ENCODE data around the gene FLOT1. TPM values are rescaled to one million over a fixed set of nuclear protein-coding genes. Genes with fewer than 3 reads are reported as not detected.

Gene FLOT1
- total and polyA plus RNA-seq, 2 of the 4 experiments (the other 2 are of a cell fraction) = 96.2 to 162 TPM

GRCh38 chr6:30768634-30769087 lies 26.2 kb upstream of the FLOT1 start:
- no peaks in the 10 kb centered on the region for H3K9me3 ChIP-seq (ENCODE audit: control insufficient read depth, insufficient read depth, low read length)
- H2AK9ac ChIP-seq (replicated peaks; ENCODE audit: low read depth, low read length, poor library complexity) = peak overlapping the region; percentile 97
- ATAC-seq (ENCODE audit: low read depth) (no peak), DNase-seq (no peak)
- dilution Hi-C loops (cut with HindIII; ENCODE audit: low sequenced_read_pairs, unreplicated experiment) (no loop called here), intact Hi-C loops (cut with micrococcal nuclease) (loop anchor here (2.0 kb wide), 1 partner anchor 16 kb away; no protein-coding TSS in a partner anchor), in situ Hi-C loops (cut with MboI; ENCODE audit: low sequenced_read_pairs) (no loop called here)
- peak overlapping the region; percentile 81 for H3K18ac ChIP-seq (ENCODE audit: low read depth, low read length)
- H3K9me1 ChIP-seq (ENCODE audit: insufficient read depth, low read length) = peaks cover 26% of the 10 kb centered on the region
- H3K36me3 ChIP-seq (ENCODE audit: control insufficient read depth, insufficient read depth, low read length) = no peaks in the 10 kb centered on the region
- no peaks in the 10 kb centered on the region for H4K20me1 ChIP-seq (ENCODE audit: insufficient read depth, low read length)
- peaks cover 0 to 26% of the 10 kb centered on the region in 2 experiments; a peak in 3 of 4 replicates for H3K79me1 ChIP-seq (ENCODE audit: low read depth in 1 of 2, low read length in 2 of 2)
- peak overlapping the region; percentile 100 for H2BK15ac ChIP-seq (ENCODE audit: low read depth, low read length)
- H3K4me2 ChIP-seq (ENCODE audit: low read depth, low read length) = peak overlapping the region; percentile 72
- WGBS, 2 experiments (ENCODE audit: extremely low coverage in 2 of 2, insufficient read length in 1 of 2) = 100% methylated on average over 2 of the region's 4 CpGs; no CpG with 5 or more reads in 1 of the 2 experiments
- H4K91ac ChIP-seq (ENCODE audit: insufficient read depth, low read depth, low read length) = peak overlapping the region; percentile 99
- peaks cover 30% of the 10 kb centered on the region for H3K4me1 ChIP-seq (ENCODE audit: control insufficient read depth, insufficient read depth, low read length)
- H2BK120ac ChIP-seq (ENCODE audit: low read depth, low read length) = peak overlapping the region; percentile 96
- peak overlapping the region; percentile 99 for H2AK5ac ChIP-seq (ENCODE audit: low read depth, low read length)
- peak overlapping the region; percentile 93 for H3K27ac ChIP-seq (ENCODE audit: insufficient read depth, low read length)
- H3K4me3 ChIP-seq (ENCODE audit: insufficient read depth, low read depth, low read length) = no peak overlapping the region
- H3K9ac ChIP-seq (ENCODE audit: low read depth, low read length) = peak overlapping the region; percentile 64
- peak overlapping the region; percentile 97 for H3K56ac ChIP-seq (ENCODE audit: extremely low read depth, insufficient read depth, low read length)
- H2BK5ac ChIP-seq (ENCODE audit: low read depth, low read length, poor library complexity, severe bottlenecking) = peak overlapping the region; percentile 99
- ChIA-PET POLR2A (ENCODE audit: unreplicated experiment) (interaction anchor here (1.2 to 2.4 kb wide), 4 partner anchors 13 to 26 kb away, joined by 4 to 14 read pairs (median 6); partner anchors contain the start of genes FLOT1 and IER3), CTCF (interaction anchor here (1.4 kb wide), 1 partner anchor 54 kb away, joined by 4 read pairs; no protein-coding TSS in a partner anchor)
- peak overlapping the region; percentile 85 to 97 for H4K8ac ChIP-seq (ENCODE audit: low read depth in 2 of 2, low read length in 2 of 2)
- peak overlapping the region; percentile 98 for H3K14ac ChIP-seq (replicated peaks; ENCODE audit: low read depth, low read length)
- H4K5ac ChIP-seq (ENCODE audit: low read depth, low read length) = peak overlapping the region; percentile 86
- BruUV-seq (replicated peaks) = no TSS peak
- no peaks in the 10 kb centered on the region for H3K27me3 ChIP-seq (ENCODE audit: control insufficient read depth, insufficient read depth, low read length)
- H3K23ac ChIP-seq (ENCODE audit: low read depth, low read length) = peak overlapping the region; percentile 90
- peak overlapping the region; percentile 100 for H2BK20ac ChIP-seq (ENCODE audit: low read depth, low read length)
- H3K4ac ChIP-seq (ENCODE audit: low read depth, low read length) = peak overlapping the region; percentile 99
- H2AFZ ChIP-seq (replicated peaks; ENCODE audit: low read length, poor library complexity) = peak overlapping the region; percentile 88
- TF ChIP-seq RFX5 (IDR thresholded peaks at IDR 0.05; ENCODE audit: low read depth, low read length) = no peak
- TF ChIP-seq POLR2A (IDR thresholded peaks at IDR 0.05; ENCODE audit: low read depth, low read length) = 0 out of 2 replicates have a peak, but pooled peaks have one; percentile 48
- no peak for TF ChIP-seq SMC3 (IDR thresholded peaks at IDR 0.05; ENCODE audit: low read depth, low read length)
- TF ChIP-seq MAFK (IDR thresholded peaks at IDR 0.05; ENCODE audit: low read depth, low read length) = no peak
- no peak for TF ChIP-seq RCOR1 (IDR thresholded peaks at IDR 0.05; ENCODE audit: insufficient replicate concordance, low read length)
- no peak for TF ChIP-seq NFE2L2 (IDR thresholded peaks at IDR 0.05; ENCODE audit: low read depth, low read length)
- TF ChIP-seq RAD21 (IDR thresholded peaks at IDR 0.05; ENCODE audit: low read length) = no peak
- TF ChIP-seq CTCF (conservative IDR thresholded peaks at IDR 0.05; ENCODE audit: low read depth, low read length) = no peak
- no peak for TF ChIP-seq USF2 (IDR thresholded peaks at IDR 0.05; ENCODE audit: low read depth, low read length)
- peak; percentile 52; the same call in 1 of the 2 replicates for TF ChIP-seq MAZ (IDR thresholded peaks at IDR 0.05; ENCODE audit: borderline replicate concordance, low read depth, low read length)
- TF ChIP-seq ELK1 (IDR thresholded peaks at IDR 0.05; ENCODE audit: borderline replicate concordance, low read depth, low read length) = no peak
- TF ChIP-seq MXI1 (IDR thresholded peaks at IDR 0.05; ENCODE audit: borderline replicate concordance, low read depth, low read length) = no peak
- TF ChIP-seq CEBPB (IDR thresholded peaks at IDR 0.05; ENCODE audit: low read depth, low read length) = no peak
- TF ChIP-seq FOS (IDR thresholded peaks at IDR 0.05; ENCODE audit: low read depth, low read length) = 0 out of 2 replicates have a peak, but pooled peaks have one; percentile 0
- no peak for TF ChIP-seq CHD1 (IDR thresholded peaks at IDR 0.05; ENCODE audit: low read depth, low read length)
